Measurements from ENCODE around the gene LAPTM4A.

Gene LAPTM4A

DNA sequence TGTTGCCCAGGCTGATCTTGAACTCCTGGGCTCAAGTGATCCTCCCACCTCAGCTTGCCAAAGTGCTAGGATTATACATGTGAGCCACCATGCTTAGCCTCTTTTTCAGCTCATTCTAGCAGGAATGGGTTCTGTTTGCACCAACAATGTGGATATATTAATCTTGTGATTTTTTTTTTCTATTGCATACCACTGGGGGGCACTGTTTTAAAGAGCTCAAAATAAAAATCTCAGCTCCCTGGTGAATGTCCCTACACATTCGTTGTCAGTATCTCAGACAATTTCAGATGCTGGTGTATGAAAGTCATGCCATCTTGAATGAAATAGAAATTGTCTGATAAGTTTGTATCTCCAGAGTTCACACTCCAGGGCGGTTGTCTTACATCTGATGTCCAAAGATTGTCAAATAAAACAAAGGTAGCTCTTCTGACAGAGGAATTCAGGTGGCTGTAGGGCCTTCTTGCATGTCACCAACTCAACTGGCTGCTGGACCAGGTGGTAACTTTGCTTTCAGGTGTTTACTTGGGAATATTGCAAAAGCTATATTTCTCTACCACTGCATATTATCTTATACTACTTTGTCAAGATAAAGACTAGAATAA lies 35.8 kb downstream of the LAPTM4A start:
- DNase-seq, result peak; percentile 64

DNA sequence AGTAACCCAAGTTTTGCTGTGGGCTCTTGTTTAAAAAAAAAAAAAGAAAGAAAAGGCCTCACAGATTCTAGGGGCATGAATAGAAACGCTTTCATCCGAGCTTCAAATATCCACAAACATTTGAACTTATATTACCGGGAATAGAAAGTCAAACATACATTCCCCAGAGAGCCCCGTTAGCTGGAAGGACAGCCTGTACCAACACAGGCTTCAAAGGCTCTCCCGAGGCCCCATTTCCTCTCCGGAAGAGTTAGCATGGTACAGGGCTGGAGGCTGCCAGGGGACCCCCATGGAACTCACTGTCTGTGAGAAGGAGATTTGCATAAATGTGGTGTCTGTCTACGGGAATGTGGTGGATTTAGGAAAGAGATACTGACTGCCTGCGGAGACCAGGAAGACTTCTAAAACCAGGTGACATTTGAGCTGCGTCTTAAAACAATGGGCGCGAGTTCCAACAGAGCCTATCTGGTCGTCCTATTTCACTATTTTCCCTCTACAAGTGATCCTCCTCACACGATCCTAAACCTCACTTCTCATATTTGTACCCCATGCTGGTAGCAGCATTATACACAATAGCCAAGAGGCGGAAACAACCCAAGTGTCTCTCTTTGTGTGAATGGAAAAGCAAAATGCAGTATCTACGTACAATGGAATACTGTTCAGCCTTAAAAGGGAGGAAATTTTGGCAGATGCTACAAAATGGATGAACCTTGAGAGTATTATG lies 38.1 kb downstream of the LAPTM4A start:
- no peak for DNase-seq

DNA sequence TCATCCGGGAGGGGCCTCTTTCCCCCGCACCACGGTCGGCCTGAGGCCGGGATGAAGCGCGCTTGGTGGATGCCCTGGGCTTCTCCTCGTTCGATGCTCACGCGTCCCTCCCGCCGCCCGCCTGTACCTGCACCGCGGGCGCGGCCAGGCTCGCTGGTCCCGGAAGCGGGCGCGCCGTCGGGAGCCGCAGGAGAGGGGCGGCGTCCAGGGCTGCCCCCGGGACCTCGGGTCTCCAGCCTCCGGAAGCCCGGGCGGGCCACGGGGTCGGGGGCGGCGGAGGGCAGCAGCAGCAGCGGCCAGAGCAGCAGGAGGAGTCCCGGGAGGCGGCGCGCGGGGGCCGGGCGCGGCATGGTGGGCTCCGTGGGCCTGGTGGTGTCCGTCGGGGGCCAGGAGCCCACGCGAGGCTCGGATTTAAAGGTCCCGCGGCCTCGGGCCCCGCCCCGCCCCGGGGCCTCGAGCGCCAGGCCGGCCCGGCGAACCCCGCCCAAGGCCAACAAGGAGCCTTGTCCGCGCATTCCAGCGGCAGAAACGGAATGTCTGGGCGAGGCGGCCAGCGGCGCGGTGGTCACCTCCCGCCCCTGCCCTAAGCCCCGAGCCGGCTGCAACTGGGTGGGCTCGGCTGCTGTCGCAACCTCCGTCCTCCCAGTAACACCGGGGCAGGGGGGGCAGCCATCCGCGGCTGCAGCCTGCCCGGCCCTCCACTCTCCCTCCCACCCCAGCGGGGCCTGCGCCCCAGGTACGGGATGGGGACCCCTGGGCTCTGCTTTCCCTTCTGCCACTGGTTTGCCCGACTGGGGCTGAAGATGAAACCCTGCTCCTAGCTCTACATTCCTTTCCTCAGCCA lies 38.9 kb downstream of the LAPTM4A start, which contains the start of gene MATN3:
Gene MATN3, minus strand, starts transcription at position 387 of the 844 bp plus-strand sequence. Its CDS starts 37 bp downstream, at position 350.
- DNase-seq, result no peak

DNA sequence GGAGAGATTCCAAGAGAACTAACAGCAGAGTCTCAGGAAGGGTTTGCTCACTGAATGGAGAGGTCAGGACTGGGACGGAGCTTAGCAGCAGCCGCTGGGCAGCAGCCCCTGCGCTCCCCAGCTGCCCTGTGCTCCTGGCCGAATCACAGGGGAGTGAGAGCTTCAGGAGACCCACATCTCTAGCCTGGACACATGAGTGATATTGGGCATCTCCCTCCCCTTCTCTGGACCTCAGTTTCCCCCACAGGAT lies 39.5 kb downstream of the LAPTM4A start:
- no peak for DNase-seq

DNA sequence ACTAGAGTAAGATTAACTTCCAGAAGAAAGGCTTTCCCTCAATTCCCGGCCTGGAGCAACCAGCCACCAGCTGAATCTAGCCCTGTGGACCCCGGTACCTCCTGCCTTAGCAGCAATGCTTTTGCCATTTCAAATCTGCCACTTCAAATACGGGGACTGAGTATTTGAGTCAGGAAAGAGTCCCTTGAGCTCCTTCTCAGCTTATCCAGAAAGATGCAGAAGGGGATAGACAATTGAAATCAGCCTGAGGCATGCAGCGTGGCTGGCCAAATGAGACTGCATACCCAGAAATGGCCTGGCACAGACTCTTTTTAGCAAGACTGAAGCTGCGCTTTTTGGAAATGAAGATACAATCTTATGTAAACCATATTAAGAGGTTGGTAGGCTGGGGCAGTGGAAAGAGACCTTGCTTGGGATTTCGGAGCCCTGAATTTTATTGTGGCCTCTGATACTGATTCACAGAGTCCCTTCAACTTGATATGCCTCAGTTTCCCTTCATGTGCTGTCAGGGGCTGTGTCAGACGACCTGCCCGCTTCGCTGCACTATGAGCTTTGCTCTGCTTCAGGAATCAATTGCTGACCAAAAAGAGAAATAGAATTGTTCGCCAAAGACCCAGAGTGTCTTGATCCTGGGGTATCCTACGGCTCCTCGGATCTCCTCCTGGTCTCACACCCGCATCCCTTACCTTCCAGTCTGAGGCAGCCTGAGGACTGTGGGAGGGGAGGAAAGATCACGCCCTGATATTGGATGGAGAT lies 40.0 kb downstream of the LAPTM4A start:
- no peak for DNase-seq

DNA sequence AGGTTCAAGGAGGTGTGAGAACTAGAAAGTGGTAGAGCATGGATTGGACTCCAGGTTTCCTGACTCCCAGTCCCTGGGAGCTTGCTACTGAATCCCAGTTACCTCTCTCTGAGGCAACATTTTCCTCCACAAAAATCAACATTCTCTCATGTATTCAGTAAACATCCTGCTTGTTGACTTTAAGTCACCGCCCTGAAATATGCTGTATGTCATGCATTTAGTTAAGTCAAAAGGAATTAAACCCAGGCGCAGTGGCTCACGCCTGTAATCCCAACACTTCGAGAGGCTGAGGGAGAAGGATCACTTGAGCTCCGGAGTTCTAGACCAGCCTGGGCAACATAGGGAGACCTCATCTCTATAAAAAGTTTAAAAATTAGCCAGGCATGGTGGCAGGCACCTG lies 42.7 kb downstream of the LAPTM4A start:
- no peak for DNase-seq

DNA sequence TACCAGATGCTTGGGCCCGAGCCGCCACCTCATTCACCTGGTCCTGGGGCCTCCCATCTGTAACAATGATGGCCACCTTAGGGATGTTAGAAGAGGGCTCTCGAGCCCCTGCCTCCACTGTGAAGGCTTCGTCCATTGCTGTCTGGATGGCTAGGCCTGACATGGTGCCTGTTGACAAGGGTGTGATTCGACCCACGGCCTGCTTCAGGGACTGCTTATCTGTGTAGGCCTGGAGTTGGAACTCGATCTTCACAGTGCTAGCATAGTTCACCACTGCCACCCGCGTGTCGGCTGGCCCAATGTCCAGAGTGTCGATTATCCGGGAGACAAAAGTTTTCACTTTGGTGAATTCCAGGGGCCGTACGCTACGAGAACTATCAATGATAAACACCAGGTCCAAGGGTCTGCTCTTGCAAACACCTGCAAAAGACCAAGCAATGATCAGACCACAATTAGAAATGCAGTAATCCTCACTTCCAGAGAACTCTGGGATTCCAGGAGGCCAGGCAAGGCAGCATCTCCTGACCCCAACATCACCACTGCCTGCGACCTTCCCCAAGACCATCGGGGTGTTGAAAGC lies 45.4 kb downstream of the LAPTM4A start:
- DNase-seq, result no peak

DNA sequence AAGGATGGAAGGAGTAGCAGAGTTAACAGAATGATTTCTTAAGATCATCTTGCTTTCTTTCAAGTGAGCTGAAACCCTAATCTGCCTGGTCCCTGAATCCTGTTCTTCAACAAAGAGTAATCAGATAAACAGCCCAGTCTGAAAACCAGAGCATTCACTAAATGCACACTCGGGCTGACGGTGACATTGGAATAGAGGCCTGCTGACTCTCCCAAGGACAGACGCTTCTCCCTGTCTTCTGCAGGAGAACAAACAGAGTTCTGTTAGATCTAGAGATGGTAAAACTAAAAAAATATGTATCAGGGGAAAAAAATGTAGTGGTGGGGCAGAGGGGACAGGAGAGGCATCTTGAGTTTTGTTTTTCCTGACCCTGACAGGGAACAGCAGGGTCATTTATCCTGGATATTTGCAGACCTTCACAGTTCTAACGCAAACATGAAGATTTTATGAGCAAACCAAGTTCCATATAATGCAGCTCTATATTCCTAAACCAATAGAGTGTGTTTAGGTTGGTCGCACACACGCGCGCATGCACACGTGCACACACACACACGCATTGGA lies 46.3 kb downstream of the LAPTM4A start:
- DNase-seq, result no peak

DNA sequence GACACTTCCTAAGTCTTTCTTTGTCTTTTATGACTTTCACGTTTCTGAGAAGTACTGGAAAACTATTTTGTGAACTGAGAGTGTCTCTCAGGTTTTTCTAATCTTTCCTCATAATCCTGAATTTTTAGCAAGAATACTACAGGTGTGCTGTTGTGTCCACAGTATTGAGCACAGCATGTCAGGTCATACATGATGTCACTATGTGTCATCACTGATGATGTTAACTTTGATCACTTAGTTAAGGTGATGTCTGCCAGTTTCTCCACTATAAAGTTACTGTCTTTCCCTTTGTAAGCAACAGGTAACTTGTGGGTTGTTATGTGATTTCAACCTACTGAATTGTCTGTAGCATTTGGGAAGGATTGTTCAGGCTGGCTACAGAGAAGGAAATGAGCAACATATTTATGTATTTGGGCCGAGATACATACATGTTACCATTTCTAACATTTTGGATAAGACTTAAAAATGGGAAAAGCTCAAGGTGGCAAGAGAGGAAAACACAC lies 50.0 kb downstream of the LAPTM4A start:
- DNase-seq, result no peak

DNA sequence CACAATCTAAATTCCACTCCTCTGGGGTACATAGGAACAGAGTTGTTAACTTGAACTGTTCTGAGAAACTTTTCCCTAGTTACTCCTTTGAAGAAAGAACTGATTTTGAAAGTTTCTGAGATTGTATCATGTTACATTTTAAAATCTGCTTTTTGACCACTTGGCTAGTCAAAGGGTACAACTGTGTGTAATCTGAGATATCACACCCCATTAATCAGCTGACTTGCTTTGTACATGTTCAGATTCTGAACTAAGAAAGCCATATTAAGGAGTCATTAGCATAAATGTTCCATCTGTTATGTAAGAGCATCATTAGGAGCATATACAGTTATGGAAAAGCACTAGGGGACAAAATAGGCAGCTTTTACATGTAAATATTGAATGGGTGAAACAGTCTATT lies 57.7 kb downstream of the LAPTM4A start:
- no peak for DNase-seq

DNA sequence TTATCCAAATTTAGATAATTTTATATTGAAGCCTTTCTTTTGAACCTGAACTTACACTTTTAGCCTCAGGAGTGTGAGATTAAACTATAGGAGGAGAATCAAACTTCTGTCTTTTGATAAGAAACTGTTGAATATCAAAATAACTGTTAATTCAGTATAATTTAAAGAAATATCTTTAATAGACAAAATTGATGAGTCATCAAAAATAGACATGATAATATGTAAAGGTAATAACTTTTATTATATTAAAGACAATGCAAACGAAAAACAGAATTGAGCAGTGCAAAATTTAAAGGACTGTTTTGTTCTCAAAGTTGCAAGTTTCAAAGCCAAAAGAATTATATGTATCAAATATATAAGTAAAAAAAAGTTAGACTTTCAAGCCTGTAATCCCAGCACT lies 59.5 kb downstream of the LAPTM4A start:
- no peak for DNase-seq

DNA sequence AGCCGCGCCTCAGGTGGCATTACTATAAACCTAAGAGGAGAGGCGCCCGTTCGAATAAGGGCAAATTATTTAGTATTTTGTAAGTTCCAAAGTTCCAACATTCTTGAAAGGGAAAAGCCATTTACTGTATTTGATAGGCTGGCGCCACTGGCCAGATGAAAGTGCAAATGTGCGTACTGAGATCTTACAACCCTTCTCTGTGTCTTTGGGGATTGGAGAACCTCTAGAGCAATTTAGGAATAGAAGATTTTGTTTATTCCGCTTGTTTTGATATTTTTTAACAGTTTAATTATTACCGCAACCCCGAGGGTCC lies 61.1 kb downstream of the LAPTM4A start:
- no peak for DNase-seq

DNA sequence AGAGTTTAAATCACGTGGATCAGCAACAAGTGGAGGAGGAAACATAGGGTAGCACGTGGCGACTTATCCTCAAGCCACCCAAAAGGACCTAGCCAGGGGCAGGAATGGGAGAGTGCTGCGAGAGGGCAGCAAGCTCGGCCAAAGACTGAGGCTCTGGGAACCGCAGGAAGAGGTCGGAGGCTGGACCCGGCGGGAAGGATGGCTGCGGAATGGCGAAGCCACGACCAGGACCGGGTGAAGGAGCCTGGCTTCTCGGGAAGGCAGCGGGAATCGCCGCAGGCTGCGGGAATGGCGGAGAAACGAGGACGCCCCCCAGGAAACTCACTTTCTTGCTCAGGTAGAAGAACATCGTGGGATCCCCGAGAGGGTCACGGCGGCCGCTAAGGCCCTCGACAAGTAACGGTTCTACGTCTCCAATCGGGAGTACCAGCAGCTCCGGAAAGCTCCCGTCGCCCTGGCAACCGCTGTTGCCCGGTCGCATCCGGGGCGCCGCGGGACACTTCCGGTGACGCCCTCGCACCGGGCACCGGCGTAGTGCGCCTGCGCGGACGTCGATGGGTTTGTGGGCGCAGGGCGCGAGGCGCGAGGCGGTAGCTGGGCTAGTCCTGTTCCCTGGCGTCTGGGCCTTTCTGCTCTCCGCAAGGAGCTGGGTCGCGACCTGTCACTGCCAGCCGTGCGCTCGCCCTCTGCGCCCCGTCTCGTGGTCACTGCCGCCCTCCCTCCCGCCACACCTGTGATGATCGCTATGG lies 61.6 kb downstream of the LAPTM4A start, which contains the start of gene WDR35:
Gene WDR35, minus strand, starts transcription at position 439 of the 749 bp plus-strand sequence. Its CDS starts 90 bp downstream, at position 349.
- peak; percentile 90 for DNase-seq

DNA sequence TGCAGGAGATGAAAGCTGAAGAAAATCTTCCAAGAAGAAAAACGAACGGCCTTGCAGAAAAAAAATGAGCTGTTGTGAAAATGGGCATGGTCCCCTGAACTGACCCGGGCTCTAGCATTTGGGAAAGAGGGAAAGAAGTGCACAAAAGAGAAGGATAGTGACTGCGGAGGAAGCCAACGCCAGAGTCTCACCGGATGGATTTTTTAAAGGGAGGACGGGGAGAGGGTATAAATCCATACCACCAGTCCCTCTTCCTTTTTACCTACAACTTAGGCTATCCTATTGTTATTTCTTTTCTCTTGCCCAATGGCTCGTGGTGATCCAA lies 62.1 kb downstream of the LAPTM4A start:
- DNase-seq, result no peak

DNA sequence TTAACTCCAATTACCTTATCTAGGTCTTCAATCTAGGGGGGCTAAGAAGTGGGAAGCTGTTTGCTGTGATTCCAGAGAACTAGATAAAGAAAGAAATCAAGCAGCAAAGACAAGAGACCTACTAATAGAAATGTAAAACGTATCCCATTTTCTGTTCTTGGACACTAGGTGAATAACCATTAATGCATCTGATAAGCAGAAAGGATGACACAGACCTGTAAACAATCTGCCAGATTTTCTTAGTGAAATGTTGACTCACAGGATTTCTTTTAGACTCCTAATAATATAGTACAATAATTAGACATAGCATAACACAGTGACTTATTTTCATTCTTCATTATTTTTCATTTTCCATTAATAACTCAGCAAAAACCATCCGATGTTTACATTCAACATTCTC lies 62.8 kb downstream of the LAPTM4A start:
- DNase-seq, result no peak

DNA sequence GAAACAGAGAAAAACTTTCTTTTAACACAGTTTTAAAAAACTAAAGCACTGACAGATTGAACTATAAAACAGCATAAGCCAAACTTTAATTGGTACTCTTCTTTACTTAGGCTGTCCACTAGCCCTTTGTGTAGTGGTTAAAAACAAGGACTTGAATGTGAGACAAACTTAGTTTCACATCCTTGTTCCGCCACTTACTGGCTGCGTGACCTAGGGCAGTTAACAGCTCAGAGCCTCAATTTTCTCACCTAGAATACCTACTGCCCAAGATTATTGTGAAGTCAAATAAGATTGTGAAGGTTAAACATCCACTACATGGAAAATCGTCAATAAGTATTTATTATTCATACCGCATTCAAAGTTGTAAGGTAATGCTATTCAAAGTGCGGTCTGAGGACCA lies 63.5 kb downstream of the LAPTM4A start:
- DNase-seq, result peak; percentile 15

Measured in midbrain (tissue), 1 donor.